Measurements from ENCODE around the gene MEN1.

The MEN1 gene

GRCh38 chr11:64801158-64801464, 9.2 kb downstream of the MEN1 start:
- no peak for DNase-seq

- no peak for DNase-seq
Observed at GRCh38 chr11:64800303-64801157, 9.8 kb downstream of the MEN1 start.

GRCh38 chr11:64799623-64800302, 10.6 kb downstream of the MEN1 start:
- no peak for DNase-seq

GRCh38 chr11:64799256-64799622, 11.1 kb downstream of the MEN1 start:
- DNase-seq = no peak

- DNase-seq = no peak
Observed at GRCh38 chr11:64796757-64797541, 13.4 kb downstream of the MEN1 start.

GRCh38 chr11:64796047-64796756, 14.1 kb downstream of the MEN1 start:
- no peak for DNase-seq

GRCh38 chr11:64794526-64794925, 15.8 kb downstream of the MEN1 start:
- no peak for DNase-seq

GRCh38 chr11:64793271-64794160, 16.8 kb downstream of the MEN1 start:
- no peak for DNase-seq

- DNase-seq = no peak
Observed at GRCh38 chr11:64792482-64792881, 17.9 kb downstream of the MEN1 start.

- no peak for DNase-seq
Observed at GRCh38 chr11:64791781-64792291, 18.5 kb downstream of the MEN1 start.

- no peak for DNase-seq
Observed at GRCh38 chr11:64790205-64791095, 19.9 kb downstream of the MEN1 start.

GRCh38 chr11:64789331-64790204, 20.8 kb downstream of the MEN1 start:
- no peak for DNase-seq

- DNase-seq = no peak
Observed at GRCh38 chr11:64788321-64789215, 21.8 kb downstream of the MEN1 start.

GRCh38 chr11:64787526-64788320, 22.6 kb downstream of the MEN1 start:
- DNase-seq = no peak

GRCh38 chr11:64786308-64786707, 24.0 kb downstream of the MEN1 start:
- no peak for DNase-seq

- DNase-seq = no peak
Observed at GRCh38 chr11:64784813-64785581, 25.4 kb downstream of the MEN1 start.
